HEK293 (cell line): Measurements from ENCODE around the gene TNFRSF25.

ENCODE experiments used
- CTCF ChIA-PET: fragments of 350-600 bp; formaldehyde crosslinking; extraction: SDS; loops from one replicate; lab custom pipeline; 2021; ENCODE audit warnings: antibody characterized with exemption; lab: Yijun Ruan, JAX
- POLR2A ChIA-PET: fragments of 300-600 bp; formaldehyde crosslinking; extraction: SDS; loops from one replicate; lab custom pipeline; 2020; ENCODE audit warnings: antibody characterized with exemption, inconsistent platforms; lab: Yijun Ruan, JAX
- H3K27ac ChIP-seq: fragments of 200-500 bp; sonication (Bioruptor generic); 2 replicates; pipeline ENCODE4 v1.5.1; 2014; ENCODE audit warnings: low read depth, low read length, control low read depth, inconsistent platforms; ENCODE audit errors: extremely low read depth
- H3K36me3 ChIP-seq, 2 experiments: fragments of 200-500 bp in 1 of 2; sonication (Bioruptor generic) in 1 of 2; 1 replicate in 1 of 2; 2 replicates in 1 of 2; pipeline ENCODE4 v1.5.1; 2014 to 2017; ENCODE audit warnings: inconsistent platforms in 2 of 2, low read length in 2 of 2; ENCODE audit not compliant: control insufficient read depth in 2 of 2, insufficient read depth in 1 of 2
- H3K4me1 ChIP-seq: fragments of 200-500 bp; sonication (Bioruptor generic); 2 replicates; pipeline ENCODE4 v1.5.1; 2014; ENCODE audit warnings: mild to moderate bottlenecking, low read length, inconsistent platforms; ENCODE audit not compliant: control insufficient read depth, insufficient read depth
- H3K4me3 ChIP-seq: 2 replicates; pipeline ENCODE4 v1.5.1; 2011; ENCODE audit warnings: low read depth, mild to moderate bottlenecking, control low read depth, low read length, moderate library complexity
- H3K9me3 ChIP-seq: fragments of 200-500 bp; sonication (Bioruptor generic); 2 replicates; pipeline ENCODE4 v1.5.1; 2014; ENCODE audit warnings: low read depth, low read length, inconsistent platforms; ENCODE audit not compliant: control insufficient read depth, insufficient read depth
- ELK4 ChIP-seq: IDR thresholded peaks from 2 replicates; pipeline ENCODE4 v1.6.1; 2011; ENCODE audit warnings: mild to moderate bottlenecking, low read depth, low read length, borderline replicate concordance
- GLIS2 ChIP-seq: fragments of 450-650 bp; formaldehyde crosslinking; IDR thresholded peaks from 2 replicates; pipeline ENCODE4 v1.5.1; 2016; ENCODE audit warnings: missing biosample characterization, missing genetic modification characterization
- KLF1 ChIP-seq: fragments of 450-650 bp; formaldehyde crosslinking; IDR thresholded peaks from 2 replicates; pipeline ENCODE4 v1.5.1; 2016; ENCODE audit warnings: missing biosample characterization, missing genetic modification characterization
- KLF8 ChIP-seq: fragments of 450-650 bp; formaldehyde crosslinking; IDR thresholded peaks from 2 replicates; pipeline ENCODE4 v1.5.1; 2016; ENCODE audit warnings: missing biosample characterization, missing genetic modification characterization
- SP2 ChIP-seq: fragments of 450-650 bp; formaldehyde crosslinking; IDR thresholded peaks from 2 replicates; pipeline ENCODE4 v1.5.1; 2016; ENCODE audit warnings: missing biosample characterization, missing genetic modification characterization
- ZFHX2 ChIP-seq: fragments of 450-650 bp; formaldehyde crosslinking; conservative IDR thresholded peaks from 2 replicates; pipeline ENCODE4 v1.5.1; 2016; ENCODE audit warnings: missing biosample characterization, missing genetic modification characterization
- ZFP41 ChIP-seq: fragments of 450-650 bp; formaldehyde crosslinking; IDR thresholded peaks from 2 replicates; pipeline ENCODE4 v1.5.1; 2016; ENCODE audit warnings: missing biosample characterization, missing genetic modification characterization, borderline replicate concordance
- ZNF292 ChIP-seq: fragments of 450-650 bp; formaldehyde crosslinking; IDR thresholded peaks from 2 replicates; pipeline ENCODE4 v1.5.1; 2016; ENCODE audit warnings: low read depth, missing biosample characterization, missing genetic modification characterization, borderline replicate concordance
- ZNF433 ChIP-seq: fragments of 450-650 bp; formaldehyde crosslinking; IDR thresholded peaks from 2 replicates; pipeline ENCODE4 v1.5.1; 2016; ENCODE audit warnings: missing biosample characterization, missing genetic modification characterization, low read depth
- ZNF510 ChIP-seq: fragments of 450-650 bp; formaldehyde crosslinking; IDR thresholded peaks from 2 replicates; pipeline ENCODE4 v1.5.1; 2018; ENCODE audit warnings: mild to moderate bottlenecking, missing genetic modification characterization, missing biosample characterization; ENCODE audit not compliant: insufficient replicate concordance
- ZNF513 ChIP-seq: fragments of 450-650 bp; IDR thresholded peaks from 2 replicates; pipeline ENCODE4 v1.5.1; 2018; ENCODE audit warnings: missing biosample characterization, missing genetic modification characterization
- ZNF600 ChIP-seq: fragments of 450-650 bp; formaldehyde crosslinking; IDR thresholded peaks from 2 replicates; pipeline ENCODE4 v1.5.1; 2016; ENCODE audit warnings: missing biosample characterization, missing genetic modification characterization

The TNFRSF25 gene

GRCh38 chr1:6471970-6472368, 6.0 kb upstream of the TNFRSF25 start:
- H3K27ac ChIP-seq, result no peak overlapping the region
- no peaks in the 10 kb centered on the region for H3K4me1 ChIP-seq

GRCh38 chr1:6471086-6471969, 5.4 kb upstream of the TNFRSF25 start:
- ChIA-PET POLR2A (no interaction called here), CTCF (interaction anchor here (0.7 to 2.3 kb wide), 4 partner anchors 15 to 33 kb away, joined by 3 to 9 read pairs (median 4); no protein-coding TSS in a partner anchor)
- H3K4me1 ChIP-seq, result no peaks in the 10 kb centered on the region
- peaks cover 0 to 66% of the 10 kb centered on the region in 2 experiments; a peak in 1 of 3 replicates for H3K36me3 ChIP-seq
- H3K4me3 ChIP-seq, result no peak overlapping the region
- no peak overlapping the region for H3K27ac ChIP-seq
- no peak for TF ChIP-seq ZFP41
- peak; percentile 92 for TF ChIP-seq KLF1 (tag by site-specific recombination)
- peak; percentile 14; the same call in 1 of the 2 replicates for TF ChIP-seq SP2
- TF ChIP-seq KLF8 (tag by site-specific recombination), result peak; percentile 97
- H3K9me3 ChIP-seq, result no peaks in the 10 kb centered on the region

More at GRCh38 chr1:6471970-6472368, 6.0 kb upstream of the TNFRSF25 start:
- CTCF ChIA-PET, result interaction anchor here (0.7 to 2.3 kb wide), 6 partner anchors 8 to 34 kb away, joined by 3 to 9 read pairs (median 4); no protein-coding TSS in a partner anchor
- H3K36me3 ChIP-seq, result peaks cover 0 to 64% of the 10 kb centered on the region in 2 experiments; a peak in 1 of 3 replicates
- TF ChIP-seq ZNF510, result no peak
- no peak for TF ChIP-seq ZNF292 (tag by site-specific recombination)
- 0 out of 2 replicates have a peak, but pooled peaks have one; percentile 13 for TF ChIP-seq GLIS2 (tag by site-specific recombination)
- TF ChIP-seq, all 188 proteins: peak for 1
- Histone ChIP-seq H3K4me3 (no peak overlapping the region), H3K9me3 (no peaks in the 10 kb centered on the region)
- POLR2A ChIA-PET, result no interaction called here

DNA sequence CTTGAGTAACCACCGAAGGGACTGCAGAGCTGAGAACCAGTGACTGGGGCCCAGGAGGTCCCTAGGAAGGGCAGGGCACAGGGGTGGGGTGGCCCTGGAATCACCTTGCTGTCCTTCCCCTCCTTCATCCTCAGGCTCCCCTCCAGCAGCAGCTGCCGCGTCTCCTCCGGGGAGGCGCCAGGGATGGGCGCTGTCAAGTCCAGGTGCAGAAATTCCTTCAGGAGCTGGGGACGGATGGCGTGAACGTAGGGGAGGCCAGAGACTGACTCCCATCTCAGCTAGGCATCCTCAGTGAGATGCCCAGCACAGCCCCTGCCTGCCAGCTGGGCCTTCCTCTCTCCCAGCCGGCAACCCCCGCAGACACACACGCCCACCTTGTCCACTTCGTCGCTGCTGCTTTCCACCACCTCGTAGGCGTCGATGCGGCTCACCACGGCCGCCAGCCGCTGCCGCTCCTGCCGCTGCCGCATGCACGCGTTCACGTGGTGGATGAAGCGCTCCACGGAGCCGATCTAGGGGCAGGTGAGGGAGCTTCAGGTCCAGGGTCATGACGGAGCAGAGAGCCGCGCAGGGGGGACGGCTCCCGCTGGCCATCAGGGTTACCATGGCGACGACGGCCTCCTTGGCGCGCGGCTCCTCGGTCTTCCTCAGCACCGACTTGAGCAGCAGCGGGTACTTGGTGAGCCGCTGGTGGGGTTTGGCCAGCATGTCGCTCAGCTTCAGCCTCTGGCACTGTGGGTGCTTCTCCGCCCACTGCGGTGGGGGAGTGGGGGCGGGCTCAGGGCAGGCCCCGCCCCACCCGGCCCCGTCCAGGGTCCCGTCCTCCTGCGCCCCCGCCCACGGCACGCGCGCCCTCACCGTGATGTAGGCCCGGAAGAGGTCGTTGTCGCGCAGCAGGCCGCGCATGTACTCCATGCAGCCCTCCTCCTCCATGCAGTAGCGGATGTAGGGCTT, 4.4 kb upstream of the TNFRSF25 start:
- CTCF ChIA-PET, result no interaction called here
- no peak for TF ChIP-seq ZNF433 (tag by site-specific recombination)
- TF ChIP-seq ZFHX2 (tag by site-specific recombination), result 0 out of 2 replicates have a peak, but pooled peaks have one; percentile 6
- TF ChIP-seq, all 188 proteins: peak for 1
- POLR2A ChIA-PET, result no interaction called here

DNA sequence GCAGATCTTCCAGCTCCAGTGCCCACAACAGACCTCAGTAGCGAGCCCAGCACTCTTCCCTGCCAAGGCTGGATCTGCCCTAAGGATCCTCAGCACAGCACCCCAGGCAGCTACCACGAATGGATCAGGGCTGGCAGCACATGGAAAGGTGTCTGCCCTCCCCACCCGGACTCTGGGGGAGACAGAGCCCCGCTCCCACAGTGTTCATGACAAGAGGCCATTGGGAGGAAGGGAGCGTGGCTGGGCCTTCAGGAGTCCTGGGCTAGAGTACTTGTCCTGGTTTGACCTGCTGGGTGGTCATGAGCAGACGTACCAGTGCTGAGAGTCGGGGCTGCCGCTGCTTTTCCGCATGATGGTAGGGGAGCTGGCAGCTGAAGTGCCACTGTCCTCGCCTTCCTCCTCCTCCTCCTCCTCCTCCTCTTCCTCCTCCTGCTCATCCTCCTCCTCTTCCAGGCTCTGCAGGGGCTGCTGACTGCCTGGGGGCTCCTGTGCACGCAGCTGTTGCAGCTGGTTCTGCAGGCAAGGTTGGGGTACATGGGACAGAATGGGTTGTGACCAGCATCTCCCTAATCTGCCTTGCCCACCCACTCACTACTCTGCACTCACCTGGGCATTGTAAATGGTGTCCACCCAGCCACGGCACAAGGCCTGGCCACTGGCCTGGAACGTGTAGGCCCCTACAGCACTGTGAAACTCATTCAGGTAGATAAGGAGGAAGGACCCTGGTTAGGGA, 2.9 kb upstream of the TNFRSF25 start:
- ChIA-PET POLR2A (interaction anchor here (1.0 kb wide), 1 partner anchor 24 kb away, joined by 3 read pairs; no protein-coding TSS in a partner anchor), CTCF (interaction anchor here (0.6 to 1.8 kb wide), 4 partner anchors 8 to 72 kb away, joined by 3 to 6 read pairs (median 4); no protein-coding TSS in a partner anchor)
- Histone ChIP-seq H3K9me3 (no peaks in the 10 kb centered on the region), H3K4me1 (no peaks in the 10 kb centered on the region), H3K4me3 (no peak overlapping the region), H3K36me3 (peaks cover 0 to 71% of the 10 kb centered on the region in 2 experiments; a peak in 1 of 3 replicates), H3K27ac (no peak overlapping the region)
- TF ChIP-seq ZNF600 (tag by site-specific recombination), result 0 out of 2 replicates have a peak, but pooled peaks have one; percentile 20
- peak; percentile 80 for TF ChIP-seq ZNF513 (tag by site-specific recombination)
- TF ChIP-seq ELK4, result no peak

More for the DNA sequence above, 4.4 kb upstream of the TNFRSF25 start:
- Histone ChIP-seq H3K4me3 (no peak overlapping the region), H3K4me1 (no peaks in the 10 kb centered on the region), H3K36me3 (peaks cover 0 to 66% of the 10 kb centered on the region in 2 experiments; a peak in 1 of 3 replicates), H3K27ac (no peak overlapping the region), H3K9me3 (no peaks in the 10 kb centered on the region)
